Measurements from ENCODE around the gene KIAA0232. TPM values are rescaled to one million over a fixed set of nuclear protein-coding genes. Genes with fewer than 3 reads are reported as not detected.

KIAA0232 gene
- total RNA-seq, 1 donor from 2014 or later: 14.5 TPM

GRCh38 chr4:6763330-6763851, 19.1 kb upstream of the KIAA0232 start:
- H3K36me3 Mint-ChIP-seq (ENCODE audit: low read depth): no peaks in the 10 kb centered on the region
- H3K27me3 Mint-ChIP-seq (ENCODE audit: insufficient read depth): peaks cover 9% of the 10 kb centered on the region
- intact Hi-C loops (cut with micrococcal nuclease): no loop called here
- no peak overlapping the region for H3K27ac Mint-ChIP-seq
- no peak for DNase-seq (ENCODE audit: low spot score)
- no peaks in the 10 kb centered on the region for H3K9me3 Mint-ChIP-seq
- peaks cover under 1% of the 10 kb centered on the region for H3K4me1 Mint-ChIP-seq (ENCODE audit: low read depth)
- H3K4me3 Mint-ChIP-seq: no peak overlapping the region

- DNase-seq (ENCODE audit: low spot score): no peak
- no peaks in the 10 kb centered on the region for H3K9me3 Mint-ChIP-seq
- H3K27me3 Mint-ChIP-seq (ENCODE audit: insufficient read depth): peaks cover 9% of the 10 kb centered on the region
- H3K27ac Mint-ChIP-seq: no peak overlapping the region
- no peaks in the 10 kb centered on the region for H3K36me3 Mint-ChIP-seq (ENCODE audit: low read depth)
- H3K4me1 Mint-ChIP-seq (ENCODE audit: low read depth): peaks cover 16% of the 10 kb centered on the region
- intact Hi-C loops (cut with micrococcal nuclease): no loop called here
- no peak overlapping the region for H3K4me3 Mint-ChIP-seq
Measured at GRCh38 chr4:6764976-6765620, 17.4 kb upstream of the KIAA0232 start.

- H3K27me3 Mint-ChIP-seq (ENCODE audit: insufficient read depth): peaks cover 9% of the 10 kb centered on the region
- no peaks in the 10 kb centered on the region for H3K36me3 Mint-ChIP-seq (ENCODE audit: low read depth)
- H3K4me3 Mint-ChIP-seq: no peak overlapping the region
- DNase-seq (ENCODE audit: low spot score): no peak
- peaks cover 16% of the 10 kb centered on the region for H3K4me1 Mint-ChIP-seq (ENCODE audit: low read depth)
- no peaks in the 10 kb centered on the region for H3K9me3 Mint-ChIP-seq
- no peak overlapping the region for H3K27ac Mint-ChIP-seq
- intact Hi-C loops (cut with micrococcal nuclease): no loop called here
Measured at GRCh38 chr4:6765703-6766102, 16.8 kb upstream of the KIAA0232 start.

GRCh38 chr4:6767386-6767747, 15.2 kb upstream of the KIAA0232 start:
- Mint-ChIP-seq H3K27me3 (ENCODE audit: insufficient read depth) (peaks cover 7% of the 10 kb centered on the region), H3K4me3 (no peak overlapping the region), H3K36me3 (ENCODE audit: low read depth) (no peaks in the 10 kb centered on the region), H3K27ac (no peak overlapping the region), H3K9me3 (no peaks in the 10 kb centered on the region), H3K4me1 (ENCODE audit: low read depth) (peaks cover 16% of the 10 kb centered on the region)
- no peak for DNase-seq (ENCODE audit: low spot score)
- intact Hi-C loops (cut with micrococcal nuclease): no loop called here

GRCh38 chr4:6767748-6768538, 14.6 kb upstream of the KIAA0232 start:
- H3K27me3 Mint-ChIP-seq (ENCODE audit: insufficient read depth): peaks cover 9% of the 10 kb centered on the region
- peaks cover 16% of the 10 kb centered on the region for H3K4me1 Mint-ChIP-seq (ENCODE audit: low read depth)
- intact Hi-C loops (cut with micrococcal nuclease): no loop called here
- H3K36me3 Mint-ChIP-seq (ENCODE audit: low read depth): no peaks in the 10 kb centered on the region
- no peaks in the 10 kb centered on the region for H3K9me3 Mint-ChIP-seq
- no peak overlapping the region for H3K4me3 Mint-ChIP-seq
- no peak for DNase-seq (ENCODE audit: low spot score)
- no peak overlapping the region for H3K27ac Mint-ChIP-seq

GRCh38 chr4:6768539-6768905, 14.0 kb upstream of the KIAA0232 start:
- H3K27ac Mint-ChIP-seq: no peak overlapping the region
- H3K4me3 Mint-ChIP-seq: no peak overlapping the region
- no peaks in the 10 kb centered on the region for H3K36me3 Mint-ChIP-seq (ENCODE audit: low read depth)
- H3K9me3 Mint-ChIP-seq: no peaks in the 10 kb centered on the region
- H3K27me3 Mint-ChIP-seq (ENCODE audit: insufficient read depth): peaks cover 7% of the 10 kb centered on the region
- H3K4me1 Mint-ChIP-seq (ENCODE audit: low read depth): peaks cover 16% of the 10 kb centered on the region
- intact Hi-C loops (cut with micrococcal nuclease): no loop called here
- DNase-seq (ENCODE audit: low spot score): no peak

GRCh38 chr4:6769233-6769988, 13.1 kb upstream of the KIAA0232 start:
- Mint-ChIP-seq H3K4me1 (ENCODE audit: low read depth) (peaks cover 16% of the 10 kb centered on the region), H3K36me3 (ENCODE audit: low read depth) (no peaks in the 10 kb centered on the region), H3K4me3 (peak overlapping the region; percentile 10), H3K9me3 (no peaks in the 10 kb centered on the region), H3K27ac (no peak overlapping the region), H3K27me3 (ENCODE audit: insufficient read depth) (peaks cover 4% of the 10 kb centered on the region)
- intact Hi-C loops (cut with micrococcal nuclease): no loop called here
- peak; percentile 9 for DNase-seq (ENCODE audit: low spot score)

- no peak for DNase-seq (ENCODE audit: low spot score)
- Mint-ChIP-seq H3K36me3 (ENCODE audit: low read depth) (no peaks in the 10 kb centered on the region), H3K4me1 (ENCODE audit: low read depth) (peaks cover 16% of the 10 kb centered on the region), H3K27me3 (ENCODE audit: insufficient read depth) (peaks cover 4% of the 10 kb centered on the region), H3K27ac (no peak overlapping the region), H3K4me3 (no peak overlapping the region), H3K9me3 (no peaks in the 10 kb centered on the region)
- intact Hi-C loops (cut with micrococcal nuclease): no loop called here
Measured at GRCh38 chr4:6769989-6770420, 12.5 kb upstream of the KIAA0232 start.

- Mint-ChIP-seq H3K27ac (no peak overlapping the region), H3K27me3 (ENCODE audit: insufficient read depth) (peaks cover 4% of the 10 kb centered on the region)
Measured at GRCh38 chr4:6770581-6771228, 11.8 kb upstream of the KIAA0232 start.

GRCh38 chr4:6771229-6771671, 11.3 kb upstream of the KIAA0232 start:
- Mint-ChIP-seq H3K27me3 (ENCODE audit: insufficient read depth) (peaks cover 4% of the 10 kb centered on the region), H3K36me3 (ENCODE audit: low read depth) (no peaks in the 10 kb centered on the region), H3K27ac (no peak overlapping the region), H3K4me1 (ENCODE audit: low read depth) (peaks cover 16% of the 10 kb centered on the region), H3K4me3 (no peak overlapping the region), H3K9me3 (no peaks in the 10 kb centered on the region)
- intact Hi-C loops (cut with micrococcal nuclease): no loop called here
- DNase-seq (ENCODE audit: low spot score): no peak

More at GRCh38 chr4:6770581-6771228, 11.8 kb upstream of the KIAA0232 start:
- no peaks in the 10 kb centered on the region for H3K9me3 Mint-ChIP-seq
- H3K4me3 Mint-ChIP-seq: no peak overlapping the region
- DNase-seq (ENCODE audit: low spot score): no peak
- H3K4me1 Mint-ChIP-seq (ENCODE audit: low read depth): peaks cover 16% of the 10 kb centered on the region
- intact Hi-C loops (cut with micrococcal nuclease): no loop called here
- no peaks in the 10 kb centered on the region for H3K36me3 Mint-ChIP-seq (ENCODE audit: low read depth)

GRCh38 chr4:6772223-6772928, 10.2 kb upstream of the KIAA0232 start:
- no peak for DNase-seq (ENCODE audit: low spot score)
- no peak overlapping the region for H3K27ac Mint-ChIP-seq
- no peaks in the 10 kb centered on the region for H3K9me3 Mint-ChIP-seq
- intact Hi-C loops (cut with micrococcal nuclease): no loop called here
- peaks cover 24% of the 10 kb centered on the region for H3K4me1 Mint-ChIP-seq (ENCODE audit: low read depth)
- no peak overlapping the region for H3K4me3 Mint-ChIP-seq
- no peaks in the 10 kb centered on the region for H3K36me3 Mint-ChIP-seq (ENCODE audit: low read depth)
- peaks cover 4% of the 10 kb centered on the region for H3K27me3 Mint-ChIP-seq (ENCODE audit: insufficient read depth)

GRCh38 chr4:6773106-6773505, 9.4 kb upstream of the KIAA0232 start:
- no peak overlapping the region for H3K4me3 Mint-ChIP-seq
- H3K36me3 Mint-ChIP-seq (ENCODE audit: low read depth): no peaks in the 10 kb centered on the region
- peaks cover 32% of the 10 kb centered on the region for H3K4me1 Mint-ChIP-seq (ENCODE audit: low read depth)
- no peak overlapping the region for H3K27ac Mint-ChIP-seq
- no peaks in the 10 kb centered on the region for H3K9me3 Mint-ChIP-seq
- H3K27me3 Mint-ChIP-seq (ENCODE audit: insufficient read depth): peaks cover 4% of the 10 kb centered on the region
- no peak for DNase-seq (ENCODE audit: low spot score)
- intact Hi-C loops (cut with micrococcal nuclease): no loop called here
